ENCODE measurements around the gene HRH2.
A peak's percentile ranks its signal among the peaks of the same experiment; 100 is the strongest.
"Not testable (repeated sequence)": the region's sequence is repeated elsewhere in the genome, so short reads cannot be mapped to it uniquely, and the experiment has no call there.

Gene HRH2

DNA sequence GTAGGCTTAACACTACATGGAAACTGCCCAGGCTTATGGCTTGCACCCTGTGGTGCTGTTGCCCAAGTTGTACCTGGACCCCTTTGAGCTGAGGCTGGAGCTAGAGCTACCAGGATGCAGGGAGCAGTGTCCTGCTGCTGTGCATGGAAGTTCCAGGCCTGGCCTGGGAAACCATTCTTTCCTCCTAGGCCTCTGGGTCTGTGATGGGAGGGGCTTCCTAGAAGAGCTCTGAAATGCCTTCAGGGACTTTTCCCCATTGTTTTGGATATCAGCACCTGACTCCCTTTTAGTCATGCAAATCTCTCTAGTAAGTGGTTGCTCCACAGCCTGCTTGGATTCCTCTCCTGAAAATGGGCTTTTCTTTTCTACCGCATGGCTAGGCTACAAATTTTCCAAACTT lies 7.9 kb upstream of the HRH2 start:
- no peak for DNase-seq (ENCODE audit: low read depth)

DNA sequence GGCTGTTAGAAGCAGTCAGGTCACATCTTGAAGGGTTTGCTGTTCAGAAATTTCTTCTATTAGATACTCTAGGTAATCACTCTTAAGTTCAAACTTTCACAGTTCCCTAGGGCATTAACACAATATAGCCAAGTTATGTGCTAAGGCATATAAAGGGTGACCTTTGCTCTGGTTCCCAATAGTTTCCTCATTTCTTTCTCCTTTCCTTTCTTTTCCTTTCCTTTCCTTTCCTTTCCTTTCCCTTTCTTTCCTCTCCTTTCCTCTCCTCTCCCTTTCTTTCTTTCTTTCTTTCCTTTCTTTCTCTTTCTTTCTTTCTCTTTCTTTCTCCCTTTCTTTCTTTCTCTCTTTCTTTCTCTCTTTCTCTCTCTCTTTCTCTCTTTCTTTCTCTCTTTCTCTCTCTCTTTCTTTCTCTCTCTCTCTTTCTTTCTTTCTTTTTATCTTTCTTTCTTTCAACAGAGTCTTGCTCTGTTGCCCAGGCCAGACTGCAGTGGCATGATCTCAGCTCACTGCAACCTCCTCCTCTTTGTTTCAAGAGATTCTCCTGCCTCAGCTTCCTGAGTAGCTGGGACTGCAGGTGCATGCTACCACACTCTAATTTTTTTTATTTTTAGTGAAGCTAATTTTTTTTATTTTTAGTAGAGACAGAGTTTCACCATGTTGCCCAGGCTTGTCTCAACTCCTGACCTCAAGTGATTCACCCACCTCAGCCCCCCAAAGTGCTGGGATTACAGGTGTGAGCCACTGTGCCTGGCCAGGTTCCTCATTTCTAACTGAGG lies 7.3 kb upstream of the HRH2 start:
- DNase-seq (ENCODE audit: low read depth) = not testable (repeated sequence)

DNA sequence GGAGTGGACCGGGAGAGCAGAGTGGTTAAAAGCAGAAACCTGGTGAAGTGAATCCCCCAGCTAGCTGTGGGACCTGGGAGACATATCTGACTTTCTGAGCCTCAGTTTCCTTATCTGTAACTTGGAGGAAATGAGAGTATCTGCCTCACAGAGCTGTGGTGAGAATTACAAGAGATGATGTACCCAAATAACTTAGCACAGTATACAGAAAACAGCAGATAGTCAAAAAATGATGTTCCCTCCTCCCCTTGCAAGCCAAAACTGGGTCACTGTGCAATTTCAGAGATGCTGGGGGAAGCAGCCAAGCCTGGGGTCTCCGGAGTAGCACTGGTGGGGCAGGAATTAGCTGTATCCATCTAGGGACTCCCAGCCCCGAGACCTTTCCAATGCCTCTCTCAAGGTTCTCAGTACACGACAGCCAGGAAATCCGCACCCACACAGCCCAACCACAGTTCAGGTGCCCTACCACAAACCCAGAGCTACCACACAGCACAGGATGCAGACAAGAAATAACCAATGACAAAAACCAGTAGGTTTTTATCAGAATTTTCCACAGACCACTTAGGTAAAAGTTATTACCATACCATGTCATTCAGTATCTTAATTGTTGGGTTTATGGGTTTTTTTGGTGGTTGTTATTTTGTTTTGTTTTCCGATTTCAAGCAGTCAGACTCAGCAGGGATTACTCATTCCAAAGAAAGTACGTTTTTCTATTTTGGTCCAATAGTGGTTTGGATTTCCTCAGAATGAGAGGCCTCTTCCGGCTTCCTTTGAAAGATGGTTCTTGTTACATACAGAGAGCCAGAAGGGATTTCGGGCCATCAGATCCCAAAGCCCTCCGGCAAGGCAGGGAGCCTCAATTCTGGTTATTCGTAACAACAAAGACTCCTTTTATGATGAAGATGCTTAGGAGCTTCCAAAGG lies 4.9 kb upstream of the HRH2 start:
- DNase-seq (ENCODE audit: low read depth) = peak; percentile 47

- no peak for DNase-seq (ENCODE audit: low read depth)
Observed at GRCh38 chr5:175653763-175654162, 4.1 kb upstream of the HRH2 start.

- DNase-seq (ENCODE audit: low read depth) = no peak
Observed at GRCh38 chr5:175654339-175654738, 3.5 kb upstream of the HRH2 start.

DNA sequence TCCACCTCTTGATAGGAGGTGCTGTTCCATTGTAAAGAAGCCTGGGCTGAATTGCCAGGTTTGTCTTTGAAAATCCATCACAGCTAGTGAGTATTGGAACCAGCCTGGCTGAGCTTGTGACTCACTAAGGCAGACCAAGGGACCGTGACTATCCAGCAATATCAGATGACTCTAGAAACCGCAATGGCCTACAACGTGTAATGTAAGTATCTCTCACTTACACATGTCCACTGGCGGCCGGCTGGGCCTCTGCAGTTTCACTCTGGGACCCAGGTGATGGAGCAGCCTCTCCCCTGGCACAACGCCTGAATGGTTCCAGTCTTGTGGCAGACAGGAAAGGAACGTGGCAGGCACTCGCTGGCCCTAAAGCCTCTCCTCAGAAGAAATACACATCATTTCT lies 3.1 kb upstream of the HRH2 start:
- no peak for DNase-seq (ENCODE audit: low read depth)

GRCh38 chr5:175655411-175655810 lies 2.5 kb upstream of the HRH2 start:
- DNase-seq (ENCODE audit: low read depth) = no peak

GRCh38 chr5:175656966-175657365 lies 905 bp upstream of the HRH2 start:
- no peak for DNase-seq (ENCODE audit: low read depth)

- peak; percentile 10 for DNase-seq (ENCODE audit: low read depth)
Observed at GRCh38 chr5:175658299-175659145, 651 bp downstream of the HRH2 start.

DNA sequence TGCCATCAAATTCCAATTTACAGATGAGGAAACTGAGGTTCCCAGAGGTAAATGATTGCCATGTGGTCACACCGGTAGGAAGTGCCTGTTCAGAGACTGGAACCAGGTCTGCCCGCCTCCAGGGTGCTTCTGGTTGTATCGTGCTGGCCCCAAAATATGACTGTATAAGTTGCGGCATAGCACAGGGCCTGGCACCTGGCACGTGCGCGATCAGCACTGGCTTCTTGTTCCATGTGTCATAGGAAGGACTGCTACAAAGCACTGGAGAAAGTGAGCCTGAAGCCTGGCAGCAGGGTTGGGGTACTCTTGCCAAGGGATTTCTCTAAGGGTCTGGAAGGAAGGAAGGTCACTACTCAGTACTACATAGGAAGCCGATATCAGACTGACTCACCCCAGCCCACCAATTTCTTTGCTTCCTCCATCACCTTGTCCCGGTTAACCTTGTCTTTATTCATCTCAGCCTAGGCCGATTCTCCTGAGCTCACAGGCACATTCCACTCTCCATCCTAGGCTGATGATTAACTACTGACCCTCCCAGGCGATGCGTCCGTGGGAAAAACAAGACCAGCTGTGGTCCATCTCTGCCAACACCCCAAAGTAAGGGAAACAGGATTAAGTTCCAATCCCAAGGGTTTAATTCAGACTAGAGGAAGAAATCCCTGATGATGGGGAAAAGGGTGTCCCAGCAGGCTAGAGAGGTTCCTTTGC lies 1.8 kb downstream of the HRH2 start:
- no peak for DNase-seq (ENCODE audit: low read depth)

GRCh38 chr5:175663186-175664184 lies 5.6 kb downstream of the HRH2 start:
- no peak for DNase-seq (ENCODE audit: low read depth)

- DNase-seq (ENCODE audit: low read depth) = no peak
Observed at GRCh38 chr5:175664723-175665122, 6.9 kb downstream of the HRH2 start.

DNA sequence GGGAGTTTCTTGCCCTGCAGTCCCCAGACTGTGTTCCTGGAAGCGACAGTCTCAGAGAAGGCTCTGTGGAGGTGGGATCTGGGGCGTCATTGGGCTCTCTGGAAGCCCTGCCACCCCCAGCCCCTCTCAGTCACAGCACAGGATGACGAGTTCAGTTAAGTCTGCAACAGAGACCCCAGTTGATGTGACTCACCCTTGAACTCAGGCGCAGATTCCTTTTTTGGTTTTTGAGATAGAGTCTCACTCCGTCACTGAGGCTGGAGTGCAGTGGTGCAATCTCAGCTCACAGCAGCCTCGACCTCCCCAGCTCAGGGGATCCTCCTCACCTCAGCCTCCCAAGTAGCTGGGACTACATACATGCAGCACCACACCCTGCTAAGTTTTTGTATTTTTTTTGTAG lies 8.3 kb downstream of the HRH2 start:
- no peak for DNase-seq (ENCODE audit: low read depth)

DNA sequence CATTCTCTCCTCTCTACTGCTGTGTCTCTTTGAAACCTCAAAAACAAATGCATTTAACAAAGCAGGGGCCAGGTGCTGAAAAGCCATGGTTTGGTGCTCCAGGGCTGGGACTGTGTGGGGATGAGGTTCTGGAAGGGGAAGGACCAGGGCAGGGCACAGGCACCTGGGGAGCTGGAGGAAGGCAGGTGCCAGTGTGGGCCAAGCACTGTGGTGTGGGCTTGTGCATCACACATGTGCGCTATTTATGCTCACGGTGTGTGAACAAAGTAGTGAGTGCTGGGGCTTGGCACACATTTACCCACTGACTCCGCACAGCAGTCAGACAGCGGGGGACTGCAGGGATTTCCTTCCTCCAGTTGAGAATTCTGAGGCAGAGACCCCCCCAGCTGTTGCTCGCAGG lies 10.1 kb downstream of the HRH2 start:
- DNase-seq (ENCODE audit: low read depth) = no peak

DNA sequence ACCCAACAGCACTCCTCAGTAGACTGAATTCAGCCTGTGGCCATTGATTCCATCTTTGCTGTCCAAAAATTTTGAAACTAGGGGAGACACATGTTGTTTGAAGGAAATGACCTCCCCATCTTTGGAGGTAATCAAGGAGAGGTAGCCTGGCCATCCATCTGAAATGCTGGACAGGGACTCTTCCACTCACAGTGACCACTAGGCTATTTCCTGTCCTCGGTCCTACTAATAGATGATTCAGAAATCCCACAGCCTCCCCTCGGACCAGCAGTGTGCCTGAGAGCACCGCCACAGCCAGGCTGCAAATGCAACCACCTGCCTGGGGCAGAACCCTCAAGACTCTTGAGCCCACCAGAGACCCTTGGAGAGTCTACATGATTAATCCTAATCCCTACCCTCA lies 12.5 kb downstream of the HRH2 start:
- no peak for DNase-seq (ENCODE audit: low read depth)

GRCh38 chr5:175671013-175671412 lies 13.1 kb downstream of the HRH2 start:
- no peak for DNase-seq (ENCODE audit: low read depth)

GRCh38 chr5:175672976-175673648 lies 15.2 kb downstream of the HRH2 start:
- no peak for DNase-seq (ENCODE audit: low read depth)

- DNase-seq (ENCODE audit: low read depth) = no peak
Observed at GRCh38 chr5:175674731-175675346, 17.0 kb downstream of the HRH2 start.

- no peak for DNase-seq (ENCODE audit: low read depth)
Observed at GRCh38 chr5:175675873-175676272, 18.0 kb downstream of the HRH2 start.
